Activated naive CD4-positive, alpha-beta T cell treated with anti-CD3 and anti-CD28 coated beads, Interleukin-2, amount 50 U/mL, for 24 hours (primary cell): ENCODE data around the gene AGO4.
"Not testable (repeated sequence)": the region's sequence is repeated elsewhere in the genome, so short reads cannot be mapped to it uniquely, and the experiment has no call there.

Source experiments
- H3K27ac Mint-ChIP-seq: one replicate; pipeline ENCODE4 v1.8.0; 2021; ENCODE audit warnings: mild to moderate bottlenecking, mixed read lengths
- H3K27me3 Mint-ChIP-seq: one replicate; pipeline ENCODE4 v1.8.0; 2021; ENCODE audit warnings: mixed read lengths
- H3K36me3 Mint-ChIP-seq: one replicate; pipeline ENCODE4 v1.8.0; 2021; ENCODE audit warnings: mixed read lengths
- H3K4me1 Mint-ChIP-seq: one replicate; pipeline ENCODE4 v1.8.0; 2021; ENCODE audit warnings: mixed read lengths
- H3K4me3 Mint-ChIP-seq: one replicate; pipeline ENCODE4 v1.8.0; 2021; ENCODE audit warnings: mild to moderate bottlenecking, mixed read lengths
- H3K9me3 Mint-ChIP-seq: one replicate; pipeline ENCODE4 v1.8.0; 2021; ENCODE audit warnings: mixed read lengths

The AGO4 gene

GRCh38 chr1:35800167-35800887, 7.5 kb upstream of the AGO4 start:
- not testable (repeated sequence) for H3K4me3 Mint-ChIP-seq, H3K27me3 Mint-ChIP-seq, H3K27ac Mint-ChIP-seq, H3K36me3 Mint-ChIP-seq, H3K4me1 Mint-ChIP-seq, H3K9me3 Mint-ChIP-seq

GRCh38 chr1:35808450-35809113, 766 bp downstream of the AGO4 start:
- H3K27me3 Mint-ChIP-seq = no peaks in the 10 kb centered on the region
- H3K4me3 Mint-ChIP-seq = peak overlapping the region; percentile 84
- H3K27ac Mint-ChIP-seq = peak overlapping the region; percentile 68
- H3K36me3 Mint-ChIP-seq = no peaks in the 10 kb centered on the region
- H3K9me3 Mint-ChIP-seq = no peaks in the 10 kb centered on the region
- H3K4me1 Mint-ChIP-seq = peaks cover 30% of the 10 kb centered on the region

GRCh38 chr1:35809114-35810095, 1.6 kb downstream of the AGO4 start:
- Mint-ChIP-seq H3K27ac (peak overlapping the region; percentile 68), H3K4me3 (peak overlapping the region; percentile 84), H3K9me3 (no peaks in the 10 kb centered on the region), H3K27me3 (no peaks in the 10 kb centered on the region), H3K4me1 (peaks cover 28% of the 10 kb centered on the region), H3K36me3 (no peaks in the 10 kb centered on the region)

GRCh38 chr1:35810096-35810881, 2.5 kb downstream of the AGO4 start:
- peak overlapping the region; percentile 25 for H3K27ac Mint-ChIP-seq
- peak overlapping the region; percentile 84 for H3K4me3 Mint-ChIP-seq

GRCh38 chr1:35812754-35813153, 4.9 kb downstream of the AGO4 start:
- H3K36me3 Mint-ChIP-seq, H3K4me3 Mint-ChIP-seq, H3K9me3 Mint-ChIP-seq, H3K27me3 Mint-ChIP-seq, H3K27ac Mint-ChIP-seq: not testable (repeated sequence)
- peaks cover 23% of the 10 kb centered on the region for H3K4me1 Mint-ChIP-seq

More at GRCh38 chr1:35810096-35810881, 2.5 kb downstream of the AGO4 start:
- no peaks in the 10 kb centered on the region for H3K27me3 Mint-ChIP-seq
- peaks cover 23% of the 10 kb centered on the region for H3K4me1 Mint-ChIP-seq
- H3K9me3 Mint-ChIP-seq = no peaks in the 10 kb centered on the region
- no peaks in the 10 kb centered on the region for H3K36me3 Mint-ChIP-seq

- no peaks in the 10 kb centered on the region for H3K27me3 Mint-ChIP-seq
- H3K4me1 Mint-ChIP-seq = no peaks in the 10 kb centered on the region
- H3K9me3 Mint-ChIP-seq = no peaks in the 10 kb centered on the region
- no peak overlapping the region for H3K27ac Mint-ChIP-seq
- peaks cover 8% of the 10 kb centered on the region for H3K36me3 Mint-ChIP-seq
- H3K4me3 Mint-ChIP-seq = no peak overlapping the region
These were observed 17.4 kb downstream of the AGO4 start for GRCh38 chr1:35825255-35825654.

- Mint-ChIP-seq H3K27me3 (no peaks in the 10 kb centered on the region), H3K36me3 (peaks cover 28% of the 10 kb centered on the region), H3K4me1 (no peaks in the 10 kb centered on the region), H3K27ac (no peak overlapping the region), H3K4me3 (no peak overlapping the region), H3K9me3 (no peaks in the 10 kb centered on the region)
These were observed 24.6 kb downstream of the AGO4 start for GRCh38 chr1:35832276-35832905.

GRCh38 chr1:35833395-35833794, 25.6 kb downstream of the AGO4 start:
- H3K27me3 Mint-ChIP-seq = no peaks in the 10 kb centered on the region
- H3K36me3 Mint-ChIP-seq = peaks cover 29% of the 10 kb centered on the region
- H3K4me1 Mint-ChIP-seq = no peaks in the 10 kb centered on the region
- no peaks in the 10 kb centered on the region for H3K9me3 Mint-ChIP-seq
- H3K27ac Mint-ChIP-seq = no peak overlapping the region
- H3K4me3 Mint-ChIP-seq = no peak overlapping the region

- Mint-ChIP-seq H3K9me3 (no peaks in the 10 kb centered on the region), H3K27ac (peak overlapping the region; percentile 43), H3K36me3 (peaks cover 34% of the 10 kb centered on the region), H3K27me3 (no peaks in the 10 kb centered on the region), H3K4me1 (no peaks in the 10 kb centered on the region), H3K4me3 (no peak overlapping the region)
These were observed 26.4 kb downstream of the AGO4 start for GRCh38 chr1:35834218-35834617.

GRCh38 chr1:35835398-35835797, 27.6 kb downstream of the AGO4 start:
- H3K27ac Mint-ChIP-seq = no peak overlapping the region
- H3K27me3 Mint-ChIP-seq = no peaks in the 10 kb centered on the region
- no peaks in the 10 kb centered on the region for H3K4me1 Mint-ChIP-seq
- H3K4me3 Mint-ChIP-seq = no peak overlapping the region
- peaks cover 34% of the 10 kb centered on the region for H3K36me3 Mint-ChIP-seq
- H3K9me3 Mint-ChIP-seq = no peaks in the 10 kb centered on the region

GRCh38 chr1:35836734-35837133, 28.9 kb downstream of the AGO4 start:
- Mint-ChIP-seq H3K9me3 (no peaks in the 10 kb centered on the region), H3K36me3 (peaks cover 30% of the 10 kb centered on the region), H3K4me3 (no peak overlapping the region), H3K4me1 (no peaks in the 10 kb centered on the region), H3K27ac (no peak overlapping the region), H3K27me3 (no peaks in the 10 kb centered on the region)

GRCh38 chr1:35838693-35839245, 31.0 kb downstream of the AGO4 start:
- no peaks in the 10 kb centered on the region for H3K9me3 Mint-ChIP-seq
- H3K27ac Mint-ChIP-seq = no peak overlapping the region
- H3K4me1 Mint-ChIP-seq = no peaks in the 10 kb centered on the region
- H3K4me3 Mint-ChIP-seq = no peak overlapping the region
- no peaks in the 10 kb centered on the region for H3K27me3 Mint-ChIP-seq
- H3K36me3 Mint-ChIP-seq = peaks cover 23% of the 10 kb centered on the region

- Mint-ChIP-seq H3K4me3 (no peak overlapping the region), H3K9me3 (no peaks in the 10 kb centered on the region), H3K4me1 (no peaks in the 10 kb centered on the region), H3K36me3 (peaks cover 6% of the 10 kb centered on the region), H3K27ac (no peak overlapping the region), H3K27me3 (no peaks in the 10 kb centered on the region)
These were observed 37.0 kb downstream of the AGO4 start for GRCh38 chr1:35844826-35845225.

GRCh38 chr1:35845766-35846165, 38.0 kb downstream of the AGO4 start:
- H3K27ac Mint-ChIP-seq = no peak overlapping the region
- H3K4me3 Mint-ChIP-seq = no peak overlapping the region
- H3K4me1 Mint-ChIP-seq = no peaks in the 10 kb centered on the region
- no peaks in the 10 kb centered on the region for H3K27me3 Mint-ChIP-seq
- peaks cover 6% of the 10 kb centered on the region for H3K36me3 Mint-ChIP-seq
- H3K9me3 Mint-ChIP-seq = no peaks in the 10 kb centered on the region
